GM13977 (cell line): ENCODE measurements around the gene SHISAL2A.

Source experiments
- DNase-seq: peaks from one replicate; pipeline ENCODE4 v3.0.0; 2012; ENCODE audit warnings: low spot score
- in situ Hi-C: fragments of 300-500 bp; cut with MboI; formaldehyde crosslinking; loops from one replicate; pipeline ENCODE4 v1.12.0; 2022; ENCODE audit warnings: low sequenced_read_pairs, low pct_unique_long_range_greater_than_20kb, mixed read lengths, inconsistent platforms; ENCODE audit not compliant: unreplicated experiment
- TF ChIP-seq, protein P1 (sequence below): IDR thresholded peaks from 2 replicates; pipeline ENCODE4 v1.5.1; 2012; ENCODE audit warnings: mild to moderate bottlenecking, control low read depth; ENCODE audit not compliant: insufficient read depth; ENCODE audit errors: extremely low read depth, missing control alignments

Gene SHISAL2A

DNA sequence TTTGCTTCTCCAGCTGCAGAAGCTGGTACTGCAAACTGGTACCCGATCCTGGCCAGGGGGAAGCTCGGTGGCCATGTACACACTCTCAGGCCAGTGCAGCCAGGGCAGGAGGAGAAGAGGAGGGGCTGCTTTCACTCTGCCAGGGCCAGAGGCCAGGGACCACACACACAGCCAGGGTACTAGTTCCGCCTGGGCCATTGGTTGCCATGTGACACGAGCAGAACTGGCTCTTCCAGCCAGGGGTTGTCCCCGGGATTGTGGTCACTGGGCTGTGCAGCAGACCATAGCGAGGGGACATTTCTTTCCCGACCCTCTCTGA is 3.7 kb upstream of the SHISAL2A start:
- TF ChIP-seq, protein P1, sequence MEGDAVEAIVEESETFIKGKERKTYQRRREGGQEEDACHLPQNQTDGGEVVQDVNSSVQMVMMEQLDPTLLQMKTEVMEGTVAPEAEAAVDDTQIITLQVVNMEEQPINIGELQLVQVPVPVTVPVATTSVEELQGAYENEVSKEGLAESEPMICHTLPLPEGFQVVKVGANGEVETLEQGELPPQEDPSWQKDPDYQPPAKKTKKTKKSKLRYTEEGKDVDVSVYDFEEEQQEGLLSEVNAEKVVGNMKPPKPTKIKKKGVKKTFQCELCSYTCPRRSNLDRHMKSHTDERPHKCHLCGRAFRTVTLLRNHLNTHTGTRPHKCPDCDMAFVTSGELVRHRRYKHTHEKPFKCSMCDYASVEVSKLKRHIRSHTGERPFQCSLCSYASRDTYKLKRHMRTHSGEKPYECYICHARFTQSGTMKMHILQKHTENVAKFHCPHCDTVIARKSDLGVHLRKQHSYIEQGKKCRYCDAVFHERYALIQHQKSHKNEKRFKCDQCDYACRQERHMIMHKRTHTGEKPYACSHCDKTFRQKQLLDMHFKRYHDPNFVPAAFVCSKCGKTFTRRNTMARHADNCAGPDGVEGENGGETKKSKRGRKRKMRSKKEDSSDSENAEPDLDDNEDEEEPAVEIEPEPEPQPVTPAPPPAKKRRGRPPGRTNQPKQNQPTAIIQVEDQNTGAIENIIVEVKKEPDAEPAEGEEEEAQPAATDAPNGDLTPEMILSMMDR, result no peak
- in situ Hi-C loops, result no loop called here
- no peak for DNase-seq

DNA sequence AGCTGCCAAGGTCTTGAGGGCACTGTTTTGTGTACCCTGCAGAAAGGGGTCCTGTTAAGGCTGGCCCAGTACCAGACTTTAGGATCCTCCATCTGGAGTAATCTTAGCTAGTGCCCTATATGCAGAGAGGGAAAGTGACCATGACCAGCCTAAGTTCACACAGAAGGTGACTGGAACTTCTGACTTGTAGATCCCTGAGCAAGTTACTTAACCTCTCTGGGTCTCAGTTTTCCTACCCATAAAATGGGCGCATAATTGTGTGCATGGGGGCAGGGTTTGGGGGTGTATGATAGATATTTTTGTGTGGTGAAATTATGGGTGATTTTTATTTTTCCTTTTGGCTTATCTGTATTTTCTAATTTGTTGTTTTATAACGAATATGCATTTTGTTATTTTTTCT is 3.3 kb upstream of the SHISAL2A start:
- no peak for DNase-seq
- TF ChIP-seq, protein P1, result no peak
- in situ Hi-C loops, result no loop called here

DNA sequence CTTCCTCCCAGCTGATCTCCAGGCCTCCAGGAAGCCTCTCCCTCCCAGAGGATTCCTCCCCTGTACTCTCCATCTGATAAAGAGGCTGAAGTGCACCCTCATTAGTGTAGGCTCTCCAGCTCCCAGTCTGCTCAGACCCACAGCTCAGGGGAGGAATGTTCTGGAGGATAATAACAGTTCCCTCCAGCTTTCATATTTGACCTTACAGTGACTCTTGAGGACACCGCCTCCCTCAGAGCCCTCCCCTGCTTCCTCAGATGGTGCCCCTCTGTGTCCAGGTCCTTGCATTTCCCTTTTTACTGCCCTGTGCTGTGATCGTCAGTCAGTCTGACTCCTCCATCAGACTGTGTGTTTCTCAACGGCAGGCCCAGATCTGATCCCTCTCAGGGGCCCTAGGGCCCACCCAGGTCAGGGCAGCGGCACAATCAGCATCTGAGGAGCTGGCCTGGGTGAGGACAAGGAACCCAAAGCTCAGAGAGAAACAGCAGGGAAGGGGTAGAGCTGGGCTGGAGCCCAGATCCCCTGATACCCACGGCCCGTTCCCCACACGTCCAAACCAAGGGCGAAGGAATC is 1.1 kb upstream of the SHISAL2A start:
- no peak for DNase-seq
- in situ Hi-C loops, result no loop called here
- TF ChIP-seq, protein P1, result no peak

DNA sequence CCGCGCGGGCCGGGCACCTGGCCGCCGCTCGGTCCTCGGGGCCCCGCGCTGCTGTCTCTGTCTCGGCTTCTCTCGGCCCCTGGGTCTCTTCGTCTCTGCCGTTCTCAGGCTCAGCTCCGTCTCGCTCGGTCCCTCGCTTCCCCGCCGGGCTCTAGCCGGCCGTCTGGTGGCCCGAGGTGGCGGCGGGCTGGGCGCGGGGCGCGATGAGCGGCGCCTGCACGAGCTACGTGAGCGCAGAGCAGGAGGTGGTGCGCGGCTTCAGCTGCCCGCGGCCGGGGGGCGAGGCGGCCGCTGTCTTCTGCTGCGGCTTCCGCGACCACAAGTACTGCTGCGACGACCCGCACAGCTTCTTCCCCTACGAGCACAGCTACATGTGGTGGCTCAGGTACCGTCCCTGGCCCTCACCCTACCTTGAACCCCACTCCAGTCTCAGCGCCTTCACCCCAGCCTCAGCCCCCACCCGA is 355 bp downstream of the SHISAL2A start:
- TF ChIP-seq, protein P1, result no peak
- peak; percentile 50 for DNase-seq
- in situ Hi-C loops, result no loop called here

DNA sequence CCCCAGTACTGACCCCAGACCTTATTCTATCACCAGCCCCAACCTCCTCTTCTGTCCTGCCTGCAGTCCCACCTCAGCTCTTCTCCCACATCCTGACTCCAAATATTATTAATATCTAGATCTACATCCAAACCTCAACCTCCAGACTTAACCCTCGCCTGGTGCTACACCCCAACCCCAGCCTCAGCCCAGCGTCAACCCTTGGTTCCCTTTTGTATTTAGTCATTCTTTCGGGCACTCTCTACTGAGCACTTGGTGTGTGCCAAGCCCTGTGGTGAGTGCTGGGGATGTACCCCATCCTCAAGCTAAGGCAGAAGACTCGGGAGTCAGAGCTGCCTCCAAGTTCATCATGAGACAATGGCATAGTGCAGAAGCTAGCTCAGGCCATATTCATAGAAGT is 1.1 kb downstream of the SHISAL2A start:
- DNase-seq, result no peak
- TF ChIP-seq, protein P1, result no peak
- in situ Hi-C loops, result no loop called here

DNA sequence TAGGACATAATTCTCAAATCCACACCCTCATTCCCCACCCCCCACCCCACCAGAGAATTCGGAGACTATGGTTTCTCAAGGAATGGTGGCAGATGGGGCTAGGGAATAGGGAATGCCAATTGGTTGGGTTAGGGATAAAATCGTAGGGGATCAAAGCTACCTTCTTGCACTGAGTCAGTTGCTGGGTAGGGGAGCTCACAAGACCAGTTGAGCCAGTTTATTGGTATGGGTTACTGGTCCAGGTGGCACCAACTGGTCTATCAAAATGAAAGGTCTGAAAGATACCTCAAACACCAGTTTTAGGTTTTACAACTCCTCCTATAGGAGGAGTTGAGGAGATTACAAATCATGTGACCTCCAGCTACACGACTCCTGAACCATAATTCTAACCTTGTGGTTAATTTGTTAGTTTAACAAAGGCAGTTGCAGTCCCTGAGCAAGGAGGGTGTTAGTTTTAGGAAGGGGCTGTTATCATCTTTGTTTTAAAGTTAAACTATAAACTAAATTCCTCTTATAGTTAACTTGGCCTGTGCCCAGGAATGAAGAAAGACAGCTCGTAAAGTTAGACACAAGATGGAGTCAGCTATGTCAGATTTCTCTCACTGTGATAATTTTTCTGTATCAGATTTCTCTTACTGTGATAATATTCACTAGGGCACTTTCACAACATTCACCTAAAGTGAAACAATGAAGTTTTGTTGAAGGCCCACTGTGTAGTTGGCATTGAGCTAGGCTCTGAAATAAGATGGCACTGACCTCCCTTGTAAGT is 2.5 kb downstream of the SHISAL2A start:
- TF ChIP-seq, protein P1, result no peak
- in situ Hi-C loops, result no loop called here
- no peak for DNase-seq
